GM19240 (cell line): ENCODE data around the gene GNS.
"Not testable (repeated sequence)": the region's sequence is repeated elsewhere in the genome, so short reads cannot be mapped to it uniquely, and the experiment has no call there.

ENCODE experiments used
- DNase-seq: peaks from one replicate; pipeline ENCODE4 v3.0.0; 2011; ENCODE audit warnings: low spot score; ENCODE audit not compliant: insufficient read length

GNS gene

DNA sequence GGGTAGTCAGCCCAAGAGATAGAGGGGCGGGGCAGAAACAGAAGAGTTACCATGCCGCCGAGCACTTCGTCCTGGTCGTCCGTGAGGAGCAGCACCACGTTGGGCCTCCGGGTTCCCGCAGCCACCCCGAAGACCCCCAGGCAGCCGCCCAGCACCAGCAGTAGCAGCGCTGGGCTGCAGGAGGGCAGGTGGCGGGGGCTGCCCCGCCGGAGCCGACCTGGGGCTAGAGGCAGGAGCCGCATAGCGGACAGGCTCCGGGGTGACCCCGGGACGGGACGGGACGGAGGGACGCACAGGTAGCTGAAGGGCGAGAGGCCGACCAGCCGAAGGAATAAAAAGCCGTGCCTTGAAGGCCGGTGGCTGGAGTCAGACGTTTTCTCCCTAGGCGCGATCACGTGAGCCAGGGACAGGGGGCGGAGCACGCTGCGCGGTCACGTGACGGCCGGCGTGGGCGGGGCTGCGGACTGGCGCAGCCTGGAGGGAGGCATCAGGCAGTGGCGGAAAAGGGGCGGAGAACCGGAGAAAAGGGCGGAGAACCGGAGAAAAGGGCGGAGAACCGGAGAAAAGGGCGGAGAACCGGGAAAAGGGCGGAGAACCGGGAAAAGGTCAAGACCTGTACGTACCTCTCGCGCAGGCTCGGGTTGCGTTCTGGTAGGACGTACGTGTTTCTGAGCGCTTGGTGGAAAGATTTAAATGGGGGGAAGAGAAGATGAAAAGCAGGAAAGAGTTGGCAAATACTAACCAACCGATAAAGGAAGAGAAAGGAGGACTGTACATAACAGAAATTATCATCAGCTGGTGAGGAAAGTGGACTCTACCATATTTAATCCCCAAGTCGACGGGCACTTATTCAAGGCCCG is at the start of gene GNS:
Gene GNS (minus strand): TSS at position 372 of the 860 bp plus-strand sequence. CDS start 130 bp downstream, at position 242.
- peak; percentile 85 for DNase-seq

DNA sequence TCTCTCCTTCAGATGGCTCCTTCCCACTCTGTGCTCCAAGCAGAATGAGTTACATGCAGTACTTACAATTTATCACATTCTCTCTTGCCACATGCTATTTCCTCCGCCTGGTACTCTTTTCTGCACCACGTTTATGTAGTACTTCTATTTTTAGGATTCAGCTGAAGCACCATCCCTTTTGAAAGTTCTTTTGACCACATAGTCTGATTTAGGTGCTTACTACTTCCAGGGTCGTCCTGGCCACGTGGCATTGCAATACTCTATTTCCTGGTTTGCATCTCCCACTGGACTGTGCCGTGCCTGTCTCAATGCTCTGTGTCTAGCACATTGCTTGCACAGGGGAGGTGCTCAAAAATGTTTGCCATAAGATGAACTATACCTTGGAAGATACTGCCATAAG is 48.9 kb upstream of the GNS start:
- no peak for DNase-seq

DNA sequence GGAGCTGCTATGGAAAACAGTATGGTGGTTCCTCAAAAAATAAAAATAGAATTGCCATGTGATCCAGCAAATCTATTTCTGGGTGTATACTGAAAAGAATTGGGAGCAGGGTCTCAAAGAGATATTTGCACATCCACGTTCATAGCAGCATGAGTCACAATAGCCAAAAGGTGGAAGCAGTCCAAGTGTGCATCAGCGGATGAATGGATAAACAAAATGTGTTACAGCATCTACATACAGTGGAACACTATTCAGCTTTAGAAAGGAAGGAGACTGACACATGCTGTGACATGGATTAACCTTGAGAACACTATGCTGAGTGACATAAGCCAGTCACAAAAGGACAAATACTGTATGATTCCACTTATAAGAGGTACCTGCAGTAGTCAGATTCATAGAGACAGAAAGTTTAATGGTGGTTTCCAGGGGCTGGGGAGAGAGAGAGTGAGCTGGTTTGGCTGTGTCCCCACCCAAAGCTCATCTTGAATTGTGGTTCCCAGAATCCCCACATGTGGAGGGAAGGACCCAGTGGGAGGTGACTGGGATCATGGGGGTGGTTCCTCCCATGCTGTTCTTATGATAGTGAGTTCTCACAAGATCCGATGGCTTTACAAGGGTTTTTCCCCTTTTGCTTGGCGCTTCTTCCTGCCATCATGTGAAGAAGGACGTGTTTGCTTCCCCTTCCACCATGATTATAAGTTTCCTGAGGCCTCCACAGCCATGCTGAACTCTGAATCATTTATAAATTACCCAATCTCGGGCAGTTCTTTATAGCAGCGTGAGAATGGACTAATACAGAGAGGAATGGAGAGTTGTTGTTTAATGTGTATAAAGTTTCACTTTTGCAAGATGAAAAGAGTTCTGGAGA is 47.6 kb upstream of the GNS start:
- DNase-seq, result no peak

DNA sequence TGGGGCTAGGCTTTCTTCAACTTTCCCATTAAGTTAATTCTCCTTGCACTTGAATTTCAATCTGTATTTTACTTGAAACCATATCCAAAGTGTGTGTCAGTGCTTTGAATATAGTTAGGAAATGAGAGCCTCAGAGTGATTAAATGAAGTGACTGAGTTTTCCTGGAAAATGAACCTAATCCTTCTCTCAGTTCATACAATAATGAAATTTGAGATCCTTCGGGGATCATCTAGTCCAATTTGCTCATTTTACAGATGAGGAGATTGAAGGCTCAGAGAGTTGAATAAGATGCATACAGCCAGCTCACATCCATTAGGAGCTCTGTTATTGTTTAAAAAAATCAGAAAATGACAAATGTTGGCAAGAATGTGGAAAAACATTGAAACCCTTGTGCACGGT is 47.0 kb upstream of the GNS start:
- no peak for DNase-seq

DNA sequence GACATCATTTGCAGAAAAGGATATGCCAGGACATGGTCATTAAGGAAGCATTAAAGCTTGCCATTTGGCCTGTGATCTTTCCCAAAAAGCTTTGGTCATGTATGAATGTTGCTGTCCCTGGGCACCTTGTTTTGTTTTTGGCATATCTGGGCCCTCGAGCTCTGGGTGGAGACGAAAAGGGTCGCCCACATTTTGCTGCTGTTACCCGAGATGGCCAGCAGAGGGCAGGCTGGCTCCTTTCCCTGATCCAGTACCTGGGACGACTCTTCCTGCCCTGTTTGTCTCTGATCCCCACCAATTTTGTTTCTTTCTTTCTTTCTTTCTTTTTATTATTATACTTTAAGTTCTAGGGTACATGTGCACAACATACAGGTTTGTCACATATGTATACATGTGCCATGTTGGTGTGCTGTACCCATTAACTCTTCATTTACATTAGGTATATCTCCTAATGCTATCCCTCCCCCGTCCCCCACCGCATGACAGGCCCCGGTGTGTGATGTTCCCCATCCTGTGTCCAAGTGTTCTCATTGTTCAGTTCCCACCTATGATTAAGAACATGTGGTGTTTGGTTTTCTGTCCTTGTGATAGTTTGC is 43.1 kb upstream of the GNS start:
- DNase-seq, result not testable (repeated sequence)

DNA sequence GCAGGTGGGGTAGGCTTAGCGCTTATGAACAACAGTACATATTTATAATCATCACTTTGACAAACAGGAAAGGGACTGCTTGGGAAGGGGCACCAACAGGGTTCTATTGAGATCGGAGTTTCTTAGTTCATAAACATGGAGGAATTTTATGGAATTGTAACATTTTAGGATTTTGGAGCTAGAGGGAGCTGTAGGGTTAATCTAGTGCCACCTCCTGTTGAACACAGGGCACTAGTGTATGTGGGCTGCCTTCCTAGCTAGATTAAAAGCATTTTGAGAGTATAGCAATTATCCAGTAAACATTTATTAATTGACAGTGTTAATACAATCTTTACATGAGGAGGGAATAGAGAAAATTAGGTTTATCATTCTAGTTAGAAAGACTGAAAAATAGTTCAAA is 42.2 kb upstream of the GNS start:
- no peak for DNase-seq

DNA sequence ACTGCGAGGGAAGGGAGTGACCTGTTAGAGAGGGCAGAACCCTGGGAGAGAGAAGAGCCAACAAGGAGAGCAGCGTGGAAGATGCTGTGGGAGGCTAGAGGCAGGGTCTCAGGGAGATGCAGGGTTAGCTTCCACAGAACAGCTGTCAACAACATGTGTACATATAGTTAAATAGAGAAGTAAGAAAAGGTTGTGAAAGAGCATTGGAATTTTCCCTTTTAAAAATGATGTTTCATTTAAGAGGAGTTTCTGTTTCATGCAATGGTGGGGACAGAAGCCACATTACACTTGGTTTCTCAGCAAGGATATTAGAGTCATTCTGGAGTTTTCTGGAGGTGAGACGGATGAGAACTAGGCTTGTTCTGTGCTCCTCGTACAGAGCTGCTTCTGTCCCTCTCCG is 41.4 kb upstream of the GNS start:
- no peak for DNase-seq

DNA sequence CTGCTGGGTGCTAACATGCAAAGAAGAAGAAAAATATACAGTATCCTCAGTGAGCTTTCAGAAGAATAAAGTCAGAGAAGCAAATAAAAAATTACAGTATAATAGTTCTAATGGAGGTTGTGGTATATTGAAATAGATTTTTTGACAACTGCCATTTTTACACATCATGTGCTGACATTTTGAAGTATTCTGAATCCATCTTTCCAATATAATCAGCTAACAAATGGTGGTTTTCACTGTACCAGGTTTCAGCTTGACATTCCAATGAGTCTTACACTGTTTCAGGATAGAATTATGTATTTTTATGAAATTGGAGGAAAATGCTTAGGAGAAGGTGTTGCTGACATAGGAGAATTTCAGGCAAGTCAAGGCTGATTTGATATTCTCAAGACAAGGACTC is 39.0 kb upstream of the GNS start:
- DNase-seq, result no peak

DNA sequence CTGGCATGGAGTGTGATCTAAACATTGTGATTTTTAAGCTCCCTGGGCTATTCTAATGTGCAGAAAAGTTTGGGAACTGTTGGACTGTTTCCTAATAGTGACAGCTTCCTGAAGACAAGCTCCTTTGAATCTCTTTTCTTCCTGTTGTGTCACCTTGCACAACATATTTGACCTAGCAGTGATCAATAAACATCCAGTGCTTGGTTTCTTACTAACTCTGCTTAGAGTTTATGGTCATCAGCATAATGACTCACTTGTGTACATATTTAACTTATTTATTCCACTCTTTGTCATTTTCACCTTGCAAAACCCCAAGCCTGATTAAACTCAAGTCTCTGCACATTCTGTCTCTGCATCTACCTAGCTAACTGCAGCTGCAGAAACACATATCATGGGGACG is 38.0 kb upstream of the GNS start:
- no peak for DNase-seq

DNA sequence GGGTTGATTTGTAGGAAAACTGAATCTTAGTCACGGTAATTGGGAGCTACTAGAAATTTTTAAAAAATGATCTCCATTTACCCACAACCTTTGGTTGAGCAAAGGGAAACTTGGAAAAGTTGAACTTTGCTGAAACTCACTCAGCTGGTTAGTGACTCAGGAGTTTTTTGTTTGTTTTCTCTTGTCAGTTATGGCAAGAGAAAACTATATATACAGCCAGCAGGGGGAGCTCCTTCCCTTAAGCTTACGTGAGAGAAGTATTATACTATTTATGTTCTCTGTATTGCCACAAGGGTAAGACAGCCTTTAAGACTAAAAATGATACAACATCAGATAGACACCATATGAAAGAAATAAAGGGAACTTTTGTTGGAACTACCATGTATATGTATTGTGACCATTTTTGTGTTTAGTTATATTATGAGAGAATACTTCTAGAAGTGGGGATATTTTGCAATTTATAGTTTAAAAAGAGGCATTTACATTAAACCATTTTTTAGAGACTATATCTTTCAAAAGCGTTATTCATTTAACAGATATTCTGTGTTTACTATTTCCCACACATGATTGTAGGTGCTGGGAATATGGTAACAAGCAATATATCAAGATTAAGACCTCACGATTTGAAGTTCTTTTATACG is 37.1 kb upstream of the GNS start:
- peak; percentile 30 for DNase-seq

DNA sequence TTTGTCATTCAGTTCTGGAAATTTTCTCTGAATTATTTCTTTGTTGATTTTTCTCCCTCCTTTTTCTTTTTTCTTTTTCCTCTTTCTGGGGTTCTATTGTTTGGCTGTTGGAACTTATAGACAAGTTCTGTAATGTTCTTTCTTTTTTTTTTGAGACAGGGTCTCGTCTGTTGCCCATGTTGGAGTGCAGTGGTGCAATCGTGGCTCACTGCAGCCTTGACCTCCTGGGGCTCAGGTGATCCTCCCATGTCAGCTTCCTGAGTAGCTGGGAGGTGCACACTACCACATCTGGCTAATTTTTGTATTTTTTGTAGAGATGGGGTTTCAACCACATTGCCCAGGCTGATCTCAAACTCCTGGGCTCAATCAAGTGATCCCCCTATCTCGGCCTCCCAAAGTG is 35.1 kb upstream of the GNS start:
- no peak for DNase-seq

DNA sequence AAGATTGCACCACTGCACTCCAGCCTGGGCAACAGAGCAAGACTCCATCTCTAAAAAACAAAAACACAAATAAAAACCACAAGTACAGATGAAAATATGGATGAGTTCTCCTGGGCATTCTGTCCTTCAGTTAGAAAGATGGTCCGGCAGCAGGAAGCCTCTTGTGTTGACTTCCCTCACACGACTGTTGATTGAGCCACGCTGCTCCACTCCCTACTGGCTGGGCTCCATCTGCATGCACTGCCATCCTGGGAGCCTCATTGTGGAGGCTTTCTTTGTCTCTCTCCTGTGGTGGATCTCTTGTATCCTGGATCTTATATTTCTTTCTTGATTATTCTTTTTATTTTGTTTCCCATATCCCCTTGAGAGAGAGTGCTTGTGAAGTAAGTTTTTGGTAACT is 34.4 kb upstream of the GNS start:
- no peak for DNase-seq

DNA sequence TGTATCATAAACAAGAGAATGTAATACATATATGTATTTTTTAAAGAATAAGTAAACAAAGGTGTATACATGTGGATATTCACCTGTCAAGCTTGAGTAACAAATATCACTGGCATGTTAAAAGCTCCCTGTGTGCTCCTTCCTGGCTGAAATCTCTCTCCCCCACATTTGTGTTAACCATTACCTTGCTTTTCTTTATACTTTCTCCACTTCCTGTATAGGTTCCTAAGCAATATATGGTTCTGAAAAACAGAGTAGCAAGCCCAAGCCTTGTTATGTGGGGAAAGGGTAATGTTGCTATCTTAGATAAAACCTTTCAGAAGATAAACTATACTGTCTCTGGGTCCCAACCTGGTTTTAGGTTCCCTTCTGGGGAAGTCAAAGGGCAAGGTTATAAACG is 32.9 kb upstream of the GNS start:
- no peak for DNase-seq

DNA sequence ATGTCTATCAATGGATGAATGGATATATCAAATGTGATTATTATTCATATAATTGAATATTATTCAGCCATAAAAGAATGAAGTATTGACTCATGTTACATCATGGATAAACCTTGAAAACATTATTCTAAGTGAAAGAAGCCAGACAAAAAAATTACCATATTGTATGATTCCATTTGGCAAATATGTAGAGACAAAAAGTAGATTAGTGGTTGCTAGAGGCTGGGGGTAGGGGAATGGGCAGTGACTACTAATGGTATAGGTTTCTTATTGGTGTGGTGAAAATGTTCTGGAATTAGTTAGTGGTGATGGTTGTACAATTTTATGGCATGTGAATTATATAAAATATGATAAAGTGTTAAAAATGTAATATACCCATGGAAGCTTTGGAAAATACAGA is 31.8 kb upstream of the GNS start:
- DNase-seq, result no peak

DNA sequence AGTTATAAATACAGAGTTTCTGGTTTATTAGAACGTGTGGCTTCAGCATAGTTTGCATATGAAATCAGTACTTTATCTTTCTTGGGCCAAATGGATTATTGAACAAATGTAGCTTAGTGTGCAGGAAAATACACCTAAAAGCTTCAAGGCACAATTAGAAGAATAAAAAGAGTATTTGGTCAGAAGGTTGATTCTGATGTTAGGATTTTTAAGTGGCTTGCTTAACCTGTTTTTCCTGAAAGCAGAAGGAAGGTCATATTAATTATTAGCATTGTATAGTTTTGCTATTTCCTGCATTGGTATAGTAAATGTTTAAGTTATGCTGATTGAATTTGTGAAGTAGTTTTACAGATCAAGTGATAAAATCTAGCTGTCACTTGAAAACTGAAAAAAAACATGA is 31.0 kb upstream of the GNS start:
- DNase-seq, result no peak

DNA sequence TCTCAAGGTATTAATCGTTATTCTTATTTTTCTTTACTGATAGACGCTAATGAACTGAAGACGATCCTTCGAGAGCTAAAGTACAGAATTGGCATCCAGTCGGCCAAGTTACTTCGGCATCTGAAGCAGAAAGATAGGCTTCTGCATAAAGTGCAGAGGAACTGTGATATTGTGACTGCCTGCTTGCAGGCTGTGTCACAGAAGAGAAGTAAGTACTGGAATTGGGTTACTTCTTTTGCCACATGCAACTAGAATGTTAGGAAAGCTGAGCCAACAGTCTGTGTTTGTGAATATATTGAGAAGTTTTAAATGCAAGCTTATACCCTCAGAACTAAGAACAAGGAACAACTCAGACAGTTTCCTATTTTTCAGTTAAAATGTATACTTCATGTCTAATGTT is 26.6 kb upstream of the GNS start:
- no peak for DNase-seq

DNA sequence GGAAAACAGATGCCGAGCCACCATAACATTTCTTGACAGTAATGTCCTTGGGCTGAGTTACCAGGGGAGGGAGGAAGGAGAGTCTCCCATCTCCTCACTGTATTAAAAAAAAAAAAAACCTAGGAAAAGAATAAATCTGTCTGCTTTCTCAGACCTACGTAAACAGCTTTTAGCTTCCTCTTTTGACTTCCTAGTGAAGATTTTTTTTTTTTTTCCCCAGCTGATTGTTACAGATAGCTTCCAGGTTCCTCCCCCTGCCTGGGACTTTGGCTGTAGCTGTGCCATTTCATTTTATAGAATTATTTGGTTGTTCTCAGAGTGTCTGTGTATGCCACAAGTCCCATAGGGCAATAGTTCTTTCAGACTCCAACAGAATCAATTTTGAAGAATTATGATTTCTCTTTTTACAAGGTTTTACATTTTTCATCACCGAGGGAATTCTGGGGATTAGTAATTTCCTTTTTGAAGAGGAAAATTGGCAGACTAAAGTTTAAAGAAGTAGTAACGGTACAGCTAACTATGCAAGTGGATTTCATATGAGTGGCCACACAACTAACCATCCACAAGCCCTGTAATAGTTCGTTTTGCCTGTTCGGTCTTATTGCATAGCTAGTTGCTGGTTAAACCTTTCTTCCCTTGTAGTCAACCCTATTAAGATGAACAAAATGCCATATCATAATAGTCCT is 23.1 kb upstream of the GNS start:
- DNase-seq, result no peak

DNA sequence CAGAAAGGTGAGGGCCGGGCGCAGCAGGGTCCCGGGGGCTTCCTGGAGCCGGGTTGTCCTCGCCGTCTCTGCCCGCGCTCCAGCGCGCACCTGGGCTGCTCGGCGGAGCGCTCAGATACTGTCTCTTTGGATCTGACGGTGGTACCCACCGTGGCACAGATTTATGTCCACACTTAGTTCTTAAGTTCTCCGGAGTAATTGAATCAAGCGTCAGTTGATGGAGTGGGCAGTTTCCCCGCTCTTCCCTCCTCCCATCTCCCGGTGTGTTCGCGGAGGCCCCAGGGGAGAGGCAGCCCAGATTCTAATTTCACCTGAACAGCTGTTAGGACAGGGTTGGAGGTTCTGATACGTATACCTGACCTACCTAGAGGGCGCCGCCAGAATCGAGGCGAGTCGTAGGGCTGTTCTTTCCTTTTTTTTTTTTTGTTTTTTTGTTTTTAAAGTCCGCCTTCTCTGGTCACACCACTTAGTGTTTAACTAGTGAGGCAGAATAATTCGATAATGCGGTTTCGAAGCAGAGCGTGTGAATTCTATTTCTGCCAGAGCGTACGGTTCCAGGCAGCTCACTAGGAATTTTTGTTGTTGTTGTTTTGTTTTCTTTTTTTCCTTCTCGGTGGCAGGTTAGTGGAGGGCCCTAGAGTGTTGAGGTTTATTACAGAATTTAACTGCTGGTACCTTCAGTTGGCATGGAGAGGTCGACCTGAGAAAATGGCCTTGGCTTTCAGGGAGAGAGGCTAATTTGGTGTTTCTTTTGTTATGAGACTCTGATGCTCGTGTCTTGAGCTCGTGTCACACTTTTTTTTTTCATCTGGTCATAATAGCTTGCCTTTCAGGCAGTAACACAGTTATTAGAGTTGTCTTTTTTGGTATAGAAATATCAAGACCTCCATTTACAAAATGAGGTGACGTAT is 22.3 kb upstream of the GNS start:
- no peak for DNase-seq

DNA sequence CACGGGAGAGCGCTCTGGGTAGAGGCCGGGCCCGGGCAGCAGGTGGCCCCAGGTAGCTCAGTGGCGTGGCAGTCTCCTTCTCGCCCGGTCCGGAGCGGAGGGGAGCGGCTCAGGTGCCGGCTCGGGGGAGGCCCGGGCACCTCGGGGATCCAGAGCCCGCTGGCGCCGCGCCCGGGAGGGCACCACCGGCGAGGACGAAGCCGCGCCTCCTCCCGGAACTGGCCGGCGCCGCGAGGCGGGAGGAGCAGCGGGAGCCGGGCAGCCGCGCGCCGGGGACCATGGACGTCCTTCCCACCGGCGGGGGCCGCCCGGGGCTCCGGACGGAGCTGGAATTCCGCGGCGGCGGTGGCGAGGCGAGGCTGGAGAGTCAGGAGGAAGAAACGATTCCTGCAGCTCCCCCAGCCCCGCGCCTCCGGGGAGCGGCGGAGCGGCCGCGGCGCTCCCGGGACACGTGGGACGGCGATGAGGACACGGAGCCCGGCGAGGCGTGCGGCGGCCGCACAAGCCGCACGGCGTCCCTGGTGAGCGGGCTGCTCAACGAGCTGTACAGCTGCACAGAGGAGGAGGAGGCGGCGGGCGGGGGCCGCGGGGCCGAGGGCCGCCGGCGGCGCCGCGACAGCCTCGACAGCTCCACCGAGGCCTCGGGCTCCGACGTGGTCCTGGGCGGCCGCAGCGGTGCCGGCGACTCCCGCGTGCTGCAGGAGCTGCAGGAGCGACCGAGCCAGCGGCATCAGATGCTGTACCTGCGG is 21.5 kb upstream of the GNS start:
- DNase-seq, result no peak
